GM12878 (cell line): ENCODE measurements around the gene ALOX12B. TPM values are rescaled to one million over a fixed set of nuclear protein-coding genes. Genes with fewer than 3 reads are reported as not detected.

Experiments
- ATAC-seq: fragments of 200-7000 bp; cut with Tn5 transposase; 3 replicates; pipeline ENCODE4 v1.9.1; 2020; ENCODE audit warnings: mild to moderate bottlenecking, moderate library complexity
- BruUV-seq: library from RNA; stranded (reverse); fragments of 400-500 nt; replicated peaks from 2 replicates; lab custom pipeline; 2021; lab: Mats Ljungman, UMichigan
- CTCF ChIA-PET: fragments of 300-600 bp; sonication (Branson Sonifier 250); formaldehyde crosslinking; extraction: SDS; loops from one replicate; lab custom pipeline; 2021; ENCODE audit warnings: inconsistent platforms; lab: Yijun Ruan, JAX
- POLR2A ChIA-PET: fragments of 350-600 bp; formaldehyde crosslinking; extraction: SDS; loops from one replicate; lab custom pipeline; 2021; ENCODE audit warnings: inconsistent platforms; lab: Charles Lee
- RAD21 ChIA-PET: fragments of 300-600 bp; sonication (Branson Sonifier 250); formaldehyde crosslinking; loops from one replicate; lab custom pipeline; 2023; ENCODE audit warnings: antibody characterized with exemption; ENCODE audit not compliant: unreplicated experiment; lab: Charles Lee
- SMC1A ChIA-PET: fragments of 300-600 bp; sonication (Branson Sonifier 250); formaldehyde crosslinking; loops from one replicate; lab custom pipeline; 2023; ENCODE audit not compliant: unreplicated experiment, uncharacterized antibody; lab: Charles Lee
- DNase-seq: peaks from one replicate; pipeline ENCODE4 v3.0.0-alpha.2; 2011; ENCODE audit warnings: low read depth, low spot score
- FAIRE-seq: peaks from 3 replicates; lab custom pipeline; 2011; peaks lifted over from hg19 to GRCh38; lab: Jason Lieb, UNC
- H2AFZ ChIP-seq: 2 replicates; pipeline ENCODE4 v1.6.0; 2011; ENCODE audit warnings: low read depth, low read length, control low read depth; ENCODE audit not compliant: control insufficient read depth
- H3K27ac ChIP-seq: 2 replicates; pipeline ENCODE4 v1.5.1; 2011; ENCODE audit warnings: control low read depth; ENCODE audit not compliant: control insufficient read depth, insufficient read depth
- H3K27me3 ChIP-seq, 2 experiments: replicated peaks in 1 of 2; 2 replicates each; pipeline versions ENCODE4 v1.6.0 to v1.6.1; 2011; ENCODE audit warnings: low read length in 1 of 2; ENCODE audit not compliant: control insufficient read depth in 2 of 2, insufficient read depth in 2 of 2
- H3K36me3 ChIP-seq, 2 experiments: 2 replicates each; pipeline ENCODE4 v1.5.1; 2011; ENCODE audit warnings: low read length in 1 of 2; ENCODE audit not compliant: control insufficient read depth in 2 of 2, insufficient read depth in 2 of 2
- H3K4me1 ChIP-seq: 2 replicates; pipeline ENCODE4 v1.6.1; 2011; ENCODE audit warnings: mild to moderate bottlenecking, low read length, moderate library complexity, mixed read lengths; ENCODE audit not compliant: control insufficient read depth, insufficient read depth
- H3K4me2 ChIP-seq: 2 replicates; pipeline ENCODE4 v1.6.0; 2011; ENCODE audit warnings: control low read depth; ENCODE audit not compliant: control insufficient read depth, insufficient read depth
- H3K4me3 ChIP-seq: fragments of 200-600 bp; sonication (generic); 2 replicates; pipeline ENCODE4 v1.5.1; 2016
- H3K79me2 ChIP-seq: 2 replicates; pipeline ENCODE4 v1.6.0; 2011; ENCODE audit warnings: low read length; ENCODE audit not compliant: control insufficient read depth, insufficient read depth
- H3K9ac ChIP-seq: 2 replicates; pipeline ENCODE4 v1.8.0; 2011; ENCODE audit warnings: low read length, control low read depth, mixed read lengths; ENCODE audit not compliant: control insufficient read depth, insufficient read depth
- H3K9me3 ChIP-seq: replicated peaks from 3 replicates; pipeline ENCODE4 v1.5.1; 2011; ENCODE audit warnings: mild to moderate bottlenecking, low read length; ENCODE audit not compliant: control insufficient read depth, insufficient read depth
- H4K20me1 ChIP-seq: 2 replicates; pipeline ENCODE4 v1.6.0; 2011; ENCODE audit not compliant: control insufficient read depth, insufficient read depth
- BHLHE40 ChIP-seq, 2 experiments: fragments of 450-650 bp in 1 of 2; IDR thresholded peaks; 2 replicates each; pipeline ENCODE4 v1.6.1; 2011 to 2017; ENCODE audit warnings: low read depth in 2 of 2, borderline replicate concordance in 1 of 2, improper control_type of control experiment in 1 of 2, low read length in 1 of 2, mild to moderate bottlenecking in 1 of 2
- CBX5 ChIP-seq: sonication (generic); IDR thresholded peaks from 2 replicates; pipeline ENCODE4 v1.6.1; 2016; ENCODE audit warnings: low read depth, moderate library complexity, mild to moderate bottlenecking, inconsistent platforms
- CHD2 ChIP-seq: IDR thresholded peaks from 2 replicates; pipeline ENCODE4 v1.6.1; 2011; ENCODE audit warnings: low read depth, low read length, improper control_type of control experiment, borderline replicate concordance
- HSF1 ChIP-seq: fragments of 150-350 bp; IDR thresholded peaks from 2 replicates; pipeline ENCODE4 v1.6.1; 2014; ENCODE audit warnings: mild to moderate bottlenecking, low read depth, low read length
- NFXL1 ChIP-seq: fragments of 450-650 bp; IDR thresholded peaks from 2 replicates; pipeline ENCODE4 v1.6.1; 2017; ENCODE audit warnings: antibody characterized with exemption, mild to moderate bottlenecking, borderline replicate concordance
- NR2F1 ChIP-seq: fragments of 450-650 bp; conservative IDR thresholded peaks from 2 replicates; pipeline ENCODE4 v1.6.1; 2017; ENCODE audit warnings: mild to moderate bottlenecking
- POLR2A ChIP-seq: IDR thresholded peaks from 2 replicates; pipeline ENCODE4 v1.6.1; 2011; ENCODE audit warnings: low read depth, mild to moderate bottlenecking, low read length
- RAD21 ChIP-seq: IDR thresholded peaks from 2 replicates; pipeline ENCODE4 v1.6.1; 2011; ENCODE audit warnings: mild to moderate bottlenecking, low read depth, low read length, moderate library complexity; ENCODE audit not compliant: insufficient read depth
- SMC3 ChIP-seq: IDR thresholded peaks from 2 replicates; pipeline ENCODE4 v1.6.1; 2011; ENCODE audit warnings: low read length, improper control_type of control experiment, borderline replicate concordance
- YBX1 ChIP-seq: fragments of 450-650 bp; IDR thresholded peaks from 2 replicates; pipeline ENCODE4 v1.6.1; 2016; ENCODE audit warnings: antibody characterized with exemption
- ZBTB11 ChIP-seq: fragments of 450-650 bp; formaldehyde crosslinking; IDR thresholded peaks from 2 replicates; pipeline ENCODE4 v1.5.0; 2022; ENCODE audit warnings: mild to moderate bottlenecking, missing genetic modification characterization
- ZZZ3 ChIP-seq: IDR thresholded peaks from 2 replicates; pipeline ENCODE4 v1.6.1; 2011; ENCODE audit warnings: low read depth; ENCODE audit not compliant: control insufficient read depth, insufficient read length
- WGBS: methylation state at CpG from one replicate; pipeline ENCODE4 v1.1.6; 2016; ENCODE audit warnings: low lambda C conversion rate; ENCODE audit not compliant: insufficient replicate concordance, insufficient coverage; ENCODE audit errors: missing lambda C conversion rate; 5-methylcytosine and 5-hydroxymethylcytosine counted together
- in situ Hi-C: fragments of 300-500 bp; cut with MboI; formaldehyde crosslinking; loops from 9 replicates; pipeline ENCODE4 v1.14.3; 2018; ENCODE audit warnings: mixed read lengths
- intact Hi-C: fragments of 100-400 bp; cut with micrococcal nuclease; formaldehyde crosslinking; loops from one replicate; pipeline ENCODE4 v1.14.2; 2022; ENCODE audit not compliant: unreplicated experiment
- polyA plus RNA-seq, 11 experiments: library from polyadenylated mRNA; depleted of rRNA in 4 of 11; unstranded in 6 of 11; stranded (reverse) in 5 of 11; fragments of >200 nt; fragmentation: Nextera tagmentation in 4 of 11; fragmentation: Illumina TruSeq in 1 of 11; extraction: Ambion mirVana in 4 of 11; extraction: Trizol in 1 of 11; gene quantifications; 1 replicate in 1 of 11; 2 replicates in 10 of 11; pipeline versions ENCODE4 v1.2.1 to v1.2.3, GENCODE V29; 2011 to 2016; ENCODE audit warnings: inconsistent platforms in 2 of 11, missing spikeins in 2 of 11, low read depth in 1 of 11
- total RNA-seq, 4 experiments: library from RNA; depleted of rRNA in 3 of 4; stranded (reverse); fragments of >200 nt in 3 of 4; fragmentation: Illumina TruSeq in 1 of 4; extraction: Trizol in 1 of 4; gene quantifications; 2 replicates each; pipeline versions ENCODE4 v1.2.1 to v1.2.3, GENCODE V29; 2013 to 2021

ALOX12B gene
- total and polyA plus RNA-seq, 10 of the 15 experiments (the other 5 are each of a cell fraction or from before 2014, with no cell fraction given) = 0.17 to 0.54 TPM; not detected in 8

- H4K20me1 ChIP-seq = no peaks in the 10 kb centered on the region
- POLR2A ChIA-PET = no interaction called here
- ATAC-seq = peak; percentile 27; the same call in 1 of the 3 replicates
- no peaks in the 10 kb centered on the region; a peak in 2 of 4 replicates for H3K27me3 ChIP-seq
- no peak for FAIRE-seq
- no peak within 1 kb of the TSS for H3K9ac ChIP-seq
- intact Hi-C loops (no loop called here), in situ Hi-C loops (no loop called here)
- H3K36me3 ChIP-seq = no peaks in the 10 kb centered on the region
- no peak within 1 kb of the TSS for H3K27ac ChIP-seq
- H3K4me1 ChIP-seq = no peaks in the 10 kb centered on the region
- BruUV-seq = no TSS peak
- no peak within 1 kb of the TSS for H3K4me3 ChIP-seq
- no peak within 1 kb of the TSS for H3K4me2 ChIP-seq
- RAD21 ChIA-PET = interaction anchor here (3.0 kb wide), 1 partner anchor 21 kb away, joined by 15 read pairs; no protein-coding TSS in a partner anchor
- CTCF ChIA-PET = interaction anchor here (1.5 to 6.7 kb wide), 3 partner anchors 19 to 49 kb away, joined by 3 to 77 read pairs (median 39); no protein-coding TSS in a partner anchor
- no peak for DNase-seq
- SMC1A ChIA-PET = interaction anchor here (1.3 to 1.5 kb wide), 2 partner anchors 8 to 18 kb away, joined by 3 read pairs; no protein-coding TSS in a partner anchor
- no peaks in the 10 kb centered on the region for H3K9me3 ChIP-seq
- H3K79me2 ChIP-seq = no peaks in the 10 kb centered on the region
- WGBS = 1% methylated on average over 32 of the region's 37 CpGs
- TF ChIP-seq RAD21 (no peak), YBX1 (no peak), NR2F1 (no peak), POLR2A (no peak), NFXL1 (no peak), ZZZ3 (no peak), CBX5 (no peak), SMC3 (no peak), ZBTB11 (CRISPR knock-in tag) (no peak), BHLHE40 (IDR thresholded peaks at IDR 0.05; ENCODE audit: borderline replicate concordance in 1 of 2, low read depth in 2 of 2, low read length in 1 of 2) (no peak), CHD2 (no peak), HSF1 (no peak)
- no peak within 1 kb of the TSS for H2AFZ ChIP-seq
These were observed 48.4 kb downstream of the ALOX12B start, which contains the start of gene ALOX15B for GRCh38 chr17:8038954-8039610. Gene ALOX15B (plus strand): TSS chr17:8039059. CDS start chr17:8039156, 97 bp downstream.
